IMR-90 (cell line): ENCODE results near the gene OR2AK2.

ENCODE experiments used
- CTCF ChIP-seq: conservative IDR thresholded peaks from 2 replicates; pipeline ENCODE4 v1.5.1; 2012; ENCODE audit warnings: mild to moderate bottlenecking, low read depth, low read length, improper control_type of control experiment
- MAFK ChIP-seq: IDR thresholded peaks from 2 replicates; pipeline ENCODE4 v1.6.1; 2012; ENCODE audit warnings: low read depth, low read length, improper control_type of control experiment
- POLR2A ChIP-seq: IDR thresholded peaks from 2 replicates; pipeline ENCODE4 v1.6.1; 2012; ENCODE audit warnings: mild to moderate bottlenecking, low read depth, low read length

GRCh38 chr1:247942624-247943023, 22.4 kb upstream of the OR2AK2 start:
- TF ChIP-seq CTCF (no peak), POLR2A (no peak), MAFK (no peak)
